Stimulated activated CD8-positive, alpha-beta memory T cell treated with anti-CD3 and anti-CD28 coated beads, Interleukin-4, amount 100 ng/mL, for 24 hours (primary cell): ENCODE measurements around the gene NEK6.

ENCODE experiments used
- DNase-seq: peaks from one replicate; pipeline ENCODE4 v3.0.0-alpha.2; 2020; ENCODE audit warnings: low read depth

Gene NEK6

GRCh38 chr9:124376329-124376728 lies 118.6 kb downstream of the NEK6 start:
- no peak for DNase-seq

GRCh38 chr9:124377551-124378406 lies 120.0 kb downstream of the NEK6 start:
- no peak for DNase-seq

DNA sequence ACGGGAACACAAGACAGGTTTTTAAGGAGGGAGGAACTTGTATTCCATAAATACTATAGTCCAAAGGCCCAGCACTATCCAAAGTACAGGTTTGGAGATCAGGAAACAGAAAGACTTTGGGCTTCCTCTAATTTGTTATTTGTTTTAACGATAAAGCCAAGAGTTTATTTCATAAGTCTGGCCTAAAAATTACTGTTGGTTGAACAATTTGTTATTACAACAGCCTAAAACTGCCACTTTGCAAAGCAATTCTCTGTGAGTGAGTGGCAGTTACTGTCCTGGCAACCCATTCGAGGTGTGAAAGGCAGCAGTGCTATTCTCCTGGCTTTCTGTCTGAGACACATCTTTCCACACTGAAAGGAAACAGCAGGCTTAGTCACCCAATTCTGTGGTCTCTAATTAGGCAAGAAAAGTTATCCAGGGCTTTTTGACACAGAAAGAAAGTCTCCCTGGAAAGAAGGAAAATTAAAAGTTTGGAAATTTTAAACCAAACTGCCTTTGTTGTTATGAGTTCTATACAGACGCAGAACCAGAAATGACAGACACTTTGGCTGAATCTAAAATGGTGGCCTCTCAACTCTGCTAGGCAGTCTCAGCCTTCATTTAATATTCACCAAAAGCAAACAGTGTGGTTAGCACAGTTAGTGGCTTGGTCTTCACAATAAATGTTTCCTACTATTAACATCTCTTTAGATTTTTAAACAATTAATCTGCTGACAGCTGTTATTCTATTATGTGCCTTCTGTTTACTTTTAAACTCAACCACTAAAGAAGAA lies 123.6 kb downstream of the NEK6 start:
- DNase-seq, result no peak

GRCh38 chr9:124384210-124384609 lies 126.5 kb downstream of the NEK6 start:
- no peak for DNase-seq

- no peak for DNase-seq
Measured at GRCh38 chr9:124384846-124385245, 127.1 kb downstream of the NEK6 start.

- no peak for DNase-seq
Measured at GRCh38 chr9:124385623-124386022, 127.9 kb downstream of the NEK6 start.

DNA sequence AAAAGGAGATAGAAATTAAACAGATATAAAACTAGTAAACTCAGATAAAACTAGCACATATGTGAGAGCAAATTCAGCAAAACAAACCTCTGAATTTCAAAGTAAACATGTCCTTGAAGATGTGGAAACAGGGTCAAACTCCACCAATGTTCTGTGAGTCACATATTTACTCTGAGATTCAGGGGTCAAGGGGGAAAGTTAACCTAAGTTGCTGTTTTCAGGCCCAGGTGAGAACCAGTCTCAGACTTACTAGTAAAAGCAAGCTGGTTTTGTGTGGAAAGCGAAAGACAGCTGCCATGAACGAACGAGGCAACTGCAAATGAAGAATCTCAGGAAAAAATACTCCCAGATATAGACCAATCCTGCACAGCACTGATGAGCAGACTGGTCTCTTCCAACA lies 128.5 kb downstream of the NEK6 start:
- DNase-seq, result no peak

DNA sequence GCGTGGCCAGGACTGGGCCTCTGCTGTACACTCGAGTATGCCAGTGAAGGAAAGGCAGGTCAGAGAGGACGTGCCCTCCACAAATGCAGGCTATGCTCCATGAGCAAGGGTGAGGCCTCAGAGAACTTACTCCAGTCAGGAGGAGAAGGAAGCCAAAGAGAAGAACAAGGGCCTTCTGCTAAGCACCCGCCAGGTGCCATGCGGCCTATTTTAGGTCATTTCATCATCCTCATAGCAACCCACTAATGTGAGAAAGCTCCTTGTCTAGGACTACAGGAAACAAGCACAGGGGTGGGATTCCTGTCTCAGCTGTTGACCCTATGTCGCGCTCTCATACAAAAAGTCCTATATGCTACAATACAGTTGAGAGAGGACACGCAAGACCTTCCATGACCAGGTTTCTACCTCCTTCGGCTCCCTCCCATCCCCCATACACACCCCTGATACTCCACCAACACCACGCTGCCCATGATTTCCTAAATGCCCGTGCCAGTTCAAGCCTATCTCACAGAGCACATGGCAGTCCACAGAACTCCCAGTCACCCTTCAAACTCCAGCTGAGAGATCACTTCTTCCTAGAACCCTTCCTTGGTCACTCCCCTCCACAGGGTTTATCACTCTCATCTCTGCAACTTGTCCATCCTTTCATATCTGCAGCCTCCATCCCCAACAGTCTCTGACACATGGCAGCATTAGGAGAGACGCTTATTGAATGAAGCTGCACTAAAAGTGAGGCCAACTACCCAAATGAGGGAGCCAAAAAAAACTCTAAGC lies 130.7 kb downstream of the NEK6 start:
- DNase-seq, result no peak

DNA sequence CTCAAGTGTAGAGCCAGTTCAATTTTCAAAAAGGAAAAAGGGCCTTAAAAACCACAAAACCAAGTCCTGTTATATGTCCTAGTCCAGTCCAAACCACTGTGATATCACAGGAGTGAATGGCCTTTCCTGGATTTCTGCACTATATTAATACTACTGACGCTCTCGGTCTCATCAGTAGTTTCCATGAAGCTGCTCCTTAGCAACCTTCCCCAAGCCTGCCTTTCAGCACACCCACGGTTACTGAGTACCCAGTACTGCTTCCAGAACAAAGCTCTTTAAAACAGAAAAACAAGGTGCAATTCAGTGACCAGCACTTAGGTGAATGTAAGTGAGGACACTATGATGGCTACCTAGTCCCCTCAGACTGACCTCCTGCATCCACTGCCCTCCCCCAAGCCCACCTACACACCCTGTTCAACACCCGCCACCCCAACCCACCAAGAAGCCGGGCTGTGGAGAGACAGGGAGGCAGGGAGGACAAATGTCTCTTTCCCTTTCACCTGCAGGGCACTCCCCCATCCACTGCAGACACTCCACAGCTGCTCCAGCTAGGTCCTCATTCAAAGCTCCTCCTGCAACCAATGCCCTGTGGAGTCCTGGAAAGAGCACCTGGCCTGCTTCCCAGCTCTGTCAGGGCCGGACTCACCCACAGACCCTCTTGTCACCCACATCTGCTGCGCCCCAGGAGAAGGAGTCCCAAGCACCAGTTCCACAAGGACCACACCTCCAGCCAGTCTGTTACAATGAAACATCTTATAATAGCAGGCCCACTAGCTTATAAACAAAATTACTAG lies 131.6 kb downstream of the NEK6 start:
- DNase-seq, result no peak

GRCh38 chr9:124390794-124391658 lies 133.3 kb downstream of the NEK6 start:
- DNase-seq, result no peak

GRCh38 chr9:124392254-124392870 lies 134.6 kb downstream of the NEK6 start:
- DNase-seq, result no peak

DNA sequence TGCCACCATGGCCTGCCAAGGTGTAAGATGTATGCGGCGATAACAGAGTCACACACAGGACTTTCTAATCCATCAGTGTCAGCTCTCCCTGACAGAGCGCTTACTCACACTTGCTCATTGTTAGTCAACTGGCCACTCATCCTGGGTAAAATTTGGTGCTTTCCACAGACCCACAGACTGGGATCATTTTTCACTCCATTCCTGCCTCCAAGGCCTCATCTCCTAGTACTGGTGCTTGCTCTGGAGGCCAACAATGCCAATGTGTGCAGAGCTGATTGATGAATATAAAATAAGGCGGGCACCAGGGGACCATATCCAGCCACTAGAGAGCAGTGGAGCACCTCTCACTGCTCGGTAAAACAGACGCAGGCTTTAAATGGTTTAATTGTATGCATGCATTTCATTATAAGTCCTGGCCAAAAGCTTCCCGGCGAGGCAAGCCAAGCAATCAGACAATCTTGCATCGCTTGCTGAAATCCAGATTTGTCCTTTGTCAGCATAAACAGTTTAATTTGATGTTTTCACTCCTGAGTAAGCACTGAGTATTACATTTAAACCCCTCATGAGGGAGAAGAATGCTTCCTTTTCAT lies 135.2 kb downstream of the NEK6 start:
- DNase-seq, result no peak

DNA sequence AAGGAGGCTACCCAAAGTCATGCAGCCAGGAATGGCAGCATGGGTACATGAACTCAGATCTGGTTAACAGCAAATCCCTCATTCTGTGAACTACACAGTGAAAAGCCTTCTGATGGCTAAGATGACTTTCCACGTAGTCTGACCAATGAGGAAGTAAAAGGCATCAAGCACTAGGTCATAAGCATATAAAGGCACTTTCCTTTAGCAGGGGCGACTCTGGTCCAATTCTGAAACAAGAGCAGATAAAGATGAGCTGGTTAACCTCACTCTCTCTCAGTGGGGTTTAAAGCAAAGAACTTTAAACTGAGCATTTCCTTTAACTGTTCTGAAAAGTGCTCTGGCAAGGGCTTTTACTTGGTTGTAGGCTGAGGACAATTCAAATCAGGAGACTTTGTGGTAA lies 136.4 kb downstream of the NEK6 start:
- no peak for DNase-seq

DNA sequence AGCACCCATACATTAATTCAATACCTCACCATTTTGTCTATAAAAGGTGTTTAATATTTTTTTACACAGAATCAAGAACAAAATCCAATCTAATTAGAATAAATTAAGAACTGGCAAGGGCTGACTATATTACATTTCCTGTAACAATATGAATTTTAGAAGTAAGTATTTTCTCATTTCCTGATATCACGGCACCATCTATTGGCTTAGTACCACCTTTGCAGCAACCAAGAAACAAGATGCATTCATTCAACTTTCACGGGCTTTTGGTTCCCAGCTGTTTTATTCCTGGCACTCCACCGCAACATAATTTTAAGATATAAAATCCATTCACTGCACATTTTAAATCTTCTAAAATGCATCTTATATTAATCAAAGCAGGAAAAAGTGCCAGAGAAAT lies 136.8 kb downstream of the NEK6 start:
- no peak for DNase-seq

DNA sequence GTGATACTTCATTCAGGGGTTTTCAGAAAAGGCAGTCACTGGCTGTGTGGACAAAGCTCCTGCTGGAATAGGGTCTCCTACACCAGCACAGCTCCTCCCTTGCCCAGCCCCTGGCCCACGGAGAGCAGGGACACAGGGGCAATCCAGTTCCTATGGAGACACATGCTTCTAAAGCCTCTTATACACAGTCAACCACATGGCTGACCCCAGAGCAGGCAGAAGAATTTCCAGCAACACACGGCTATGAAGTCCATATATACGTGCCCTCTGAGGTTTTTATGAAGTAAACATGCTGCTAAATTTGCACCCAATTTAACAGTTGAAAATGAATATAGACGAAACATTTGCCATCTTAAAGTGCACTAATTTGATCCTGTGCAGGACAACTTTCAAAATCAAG lies 138.1 kb downstream of the NEK6 start:
- no peak for DNase-seq

DNA sequence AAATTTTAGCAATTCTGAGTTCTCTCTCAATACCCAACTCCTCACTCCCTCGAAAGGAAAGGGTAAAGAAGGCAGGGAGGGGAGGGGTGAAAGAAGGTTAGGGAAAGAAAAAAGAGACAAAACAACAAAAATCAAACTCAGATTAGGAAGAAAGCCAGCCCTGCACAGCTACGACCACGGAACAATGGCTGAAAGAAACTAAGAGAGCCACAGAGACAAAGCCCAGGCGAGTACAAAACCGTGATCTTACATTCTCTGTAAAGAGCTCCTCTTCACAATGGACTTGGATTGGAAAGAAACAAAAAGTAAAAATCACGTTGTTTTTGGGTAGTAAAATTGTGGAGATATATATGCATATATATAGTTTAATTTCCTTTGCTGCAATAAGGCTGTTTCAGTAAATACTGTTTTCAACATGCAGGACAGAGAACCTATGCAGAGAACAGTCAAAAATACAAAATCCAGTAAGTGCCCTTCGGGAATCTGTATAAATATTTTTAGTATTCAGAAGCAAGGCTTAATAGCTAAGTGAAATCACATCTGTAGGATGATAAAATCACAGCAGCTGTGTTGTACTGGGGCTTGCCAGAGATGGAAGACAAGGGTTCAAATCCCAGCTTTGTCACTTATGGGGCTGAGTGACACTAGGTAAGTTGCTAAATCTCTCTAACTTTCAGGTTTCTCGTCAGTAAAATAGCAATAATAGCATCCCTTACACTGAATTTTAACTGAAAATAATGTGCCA lies 140.6 kb downstream of the NEK6 start:
- DNase-seq, result no peak

DNA sequence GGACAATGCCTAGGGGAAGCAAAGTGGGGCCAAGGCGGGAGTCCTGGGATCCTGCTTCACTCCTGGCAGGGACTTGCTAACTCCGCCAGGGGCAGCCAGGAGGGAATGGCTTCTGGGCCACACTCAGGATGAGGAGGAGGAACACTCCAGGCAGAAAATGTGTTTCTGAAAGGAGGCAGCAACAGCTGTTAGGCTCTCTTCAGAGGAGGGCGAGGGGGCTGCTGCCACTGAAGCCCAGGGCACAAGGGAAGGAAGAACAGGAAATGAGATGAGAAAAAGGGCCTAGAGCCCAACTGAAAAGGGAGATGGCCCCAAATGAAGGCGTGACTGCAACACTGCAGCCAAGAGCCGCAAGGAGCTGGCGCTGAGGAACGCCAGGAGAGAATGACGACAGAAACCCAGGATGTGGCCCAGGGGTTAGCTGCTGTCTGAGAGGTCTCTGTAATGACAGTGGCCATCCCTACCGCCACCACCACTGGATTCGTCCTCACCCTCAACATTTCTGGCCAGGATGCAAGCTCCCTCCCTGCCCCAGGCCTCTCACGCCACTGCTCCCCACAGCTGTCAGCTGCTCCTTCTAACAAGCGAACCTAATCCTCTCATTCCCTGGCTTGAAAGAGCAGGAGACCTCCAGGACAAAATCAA lies 141.7 kb downstream of the NEK6 start:
- no peak for DNase-seq
